ENCODE data around the gene AP1M1. TPM values are rescaled to one million over a fixed set of nuclear protein-coding genes. Genes with fewer than 3 reads are reported as not detected.

The AP1M1 gene
- total and polyA plus RNA-seq, 2 of the 4 experiments (the other 2 are of a cell fraction) = 85.1 to 99.1 TPM

- H3K4me2 ChIP-seq (ENCODE audit: low read depth, low read length) = no peak overlapping the region
- H4K5ac ChIP-seq (ENCODE audit: low read depth, low read length) = no peak overlapping the region
- ChIA-PET POLR2A (ENCODE audit: unreplicated experiment) (no interaction called here), CTCF (no interaction called here)
- H3K23ac ChIP-seq (ENCODE audit: low read depth, low read length) = no peak overlapping the region
- no peak overlapping the region for H3K56ac ChIP-seq (ENCODE audit: extremely low read depth, insufficient read depth, low read length)
- H3K4ac ChIP-seq (ENCODE audit: low read depth, low read length) = no peak overlapping the region
- in situ Hi-C loops (cut with MboI; ENCODE audit: low sequenced_read_pairs) = no loop called here
- no peak overlapping the region for H3K4me3 ChIP-seq (ENCODE audit: insufficient read depth, low read depth, low read length)
- BruUV-seq (replicated peaks) = no TSS peak
- intact Hi-C loops (cut with micrococcal nuclease) = no loop called here
- H2AK9ac ChIP-seq (replicated peaks; ENCODE audit: low read depth, low read length, poor library complexity) = no peak overlapping the region
- no peaks in the 10 kb centered on the region for H4K20me1 ChIP-seq (ENCODE audit: insufficient read depth, low read length)
- no peaks in the 10 kb centered on the region for H3K79me1 ChIP-seq (ENCODE audit: low read depth in 1 of 2, low read length in 2 of 2)
- no peak overlapping the region for H2BK5ac ChIP-seq (ENCODE audit: low read depth, low read length, poor library complexity, severe bottlenecking)
- no peak overlapping the region for H3K18ac ChIP-seq (ENCODE audit: low read depth, low read length)
- H2BK120ac ChIP-seq (ENCODE audit: low read depth, low read length) = no peak overlapping the region
- H3K4me1 ChIP-seq (ENCODE audit: control insufficient read depth, insufficient read depth, low read length) = no peaks in the 10 kb centered on the region
- no peak overlapping the region for H3K14ac ChIP-seq (replicated peaks; ENCODE audit: low read depth, low read length)
- no peak overlapping the region for H2BK15ac ChIP-seq (ENCODE audit: low read depth, low read length)
- ATAC-seq (ENCODE audit: low read depth) (no peak), DNase-seq (no peak)
- peaks cover 7% of the 10 kb centered on the region for H3K9me3 ChIP-seq (ENCODE audit: control insufficient read depth, insufficient read depth, low read length)
- no peak overlapping the region for H2AK5ac ChIP-seq (ENCODE audit: low read depth, low read length)
- TF ChIP-seq CTCF (conservative IDR thresholded peaks at IDR 0.05; ENCODE audit: low read depth, low read length) (no peak), SMC3 (IDR thresholded peaks at IDR 0.05; ENCODE audit: low read depth, low read length) (no peak), BHLHE40 (IDR thresholded peaks at IDR 0.05; ENCODE audit: low read depth, low read length) (no peak), FOS (IDR thresholded peaks at IDR 0.05; ENCODE audit: low read depth, low read length) (no peak), CEBPB (IDR thresholded peaks at IDR 0.05; ENCODE audit: low read depth, low read length) (no peak), NFE2L2 (IDR thresholded peaks at IDR 0.05; ENCODE audit: low read depth, low read length) (no peak), MAFK (IDR thresholded peaks at IDR 0.05; ENCODE audit: low read depth, low read length) (no peak), RCOR1 (IDR thresholded peaks at IDR 0.05; ENCODE audit: insufficient replicate concordance, low read length) (no peak), RAD21 (IDR thresholded peaks at IDR 0.05; ENCODE audit: low read length) (no peak), CHD1 (IDR thresholded peaks at IDR 0.05; ENCODE audit: low read depth, low read length) (no peak), USF2 (IDR thresholded peaks at IDR 0.05; ENCODE audit: low read depth, low read length) (no peak), POLR2A (IDR thresholded peaks at IDR 0.05; ENCODE audit: low read depth, low read length) (no peak), MXI1 (IDR thresholded peaks at IDR 0.05; ENCODE audit: borderline replicate concordance, low read depth, low read length) (no peak), ELK1 (IDR thresholded peaks at IDR 0.05; ENCODE audit: borderline replicate concordance, low read depth, low read length) (no peak), RFX5 (IDR thresholded peaks at IDR 0.05; ENCODE audit: low read depth, low read length) (no peak), MAZ (IDR thresholded peaks at IDR 0.05; ENCODE audit: borderline replicate concordance, low read depth, low read length) (no peak)
- no peak overlapping the region for H3K9ac ChIP-seq (ENCODE audit: low read depth, low read length)
- H4K8ac ChIP-seq (ENCODE audit: low read depth in 2 of 2, low read length in 2 of 2) = no peak overlapping the region
- WGBS, 2 experiments (ENCODE audit: extremely low coverage in 2 of 2, insufficient read length in 1 of 2) = no CpG with 5 or more reads among the region's 14 CpGs
- peaks cover 45% of the 10 kb centered on the region for H3K27me3 ChIP-seq (ENCODE audit: control insufficient read depth, insufficient read depth, low read length)
- H3K9me1 ChIP-seq (ENCODE audit: insufficient read depth, low read length) = no peaks in the 10 kb centered on the region
- dilution Hi-C loops (cut with HindIII; ENCODE audit: low sequenced_read_pairs, unreplicated experiment) = no loop called here
- no peaks in the 10 kb centered on the region for H3K36me3 ChIP-seq (ENCODE audit: control insufficient read depth, insufficient read depth, low read length)
- no peak overlapping the region for H4K91ac ChIP-seq (ENCODE audit: insufficient read depth, low read depth, low read length)
- no peak overlapping the region for H2AFZ ChIP-seq (replicated peaks; ENCODE audit: low read length, poor library complexity)
- no peak overlapping the region for H2BK20ac ChIP-seq (ENCODE audit: low read depth, low read length)
- H3K27ac ChIP-seq (ENCODE audit: insufficient read depth, low read length) = no peak overlapping the region
These were observed 65.5 kb downstream of the AP1M1 start for GRCh38 chr19:16263141-16263761.

All from IMR-90 (cell line).